Uterus (tissue), 4 donors: ENCODE measurements around the gene RARRES1. TPM values are rescaled to one million over a fixed set of nuclear protein-coding genes. Genes with fewer than 3 reads are reported as not detected.

Source experiments
- DNase-seq, 2 donors: peaks; one replicate each; pipeline ENCODE4 v3.0.0-alpha.2; 2019 to 2020
- H3K27ac ChIP-seq, 2 donors: fragments of 200-600 bp; sonication (generic); 1 replicate in 1 of 2; 2 replicates in 1 of 2; pipeline ENCODE4 v1.5.1; 2016 to 2018
- H3K27me3 ChIP-seq, 2 donors: fragments of 200-600 bp; sonication (generic); one replicate each; pipeline ENCODE4 v1.5.1; 2018 to 2019; ENCODE audit warnings: control low read depth in 1 of 2
- H3K36me3 ChIP-seq, 2 donors: fragments of 200-600 bp; sonication (generic); one replicate each; pipeline ENCODE4 v1.5.1; 2019; ENCODE audit warnings: control low read depth in 1 of 2
- H3K4me1 ChIP-seq, 2 donors: fragments of 200-600 bp; sonication (generic); one replicate each; pipeline ENCODE4 v1.5.1; 2018 to 2019; ENCODE audit warnings: control low read depth in 1 of 2
- H3K4me3 ChIP-seq, 2 donors: fragments of 200-600 bp; sonication (generic); 1 replicate in 1 of 2; 2 replicates in 1 of 2; pipeline ENCODE4 v1.5.1; 2018 to 2019; ENCODE audit warnings: mild to moderate bottlenecking in 1 of 2
- H3K9me3 ChIP-seq, 2 donors: fragments of 200-600 bp; sonication (generic); one replicate each; pipeline ENCODE4 v1.5.1; 2019; ENCODE audit warnings: control low read depth in 1 of 2
- POLR2A ChIP-seq, 2 donors: fragments of 450-650 bp; IDR thresholded peaks; one replicate each; pipeline ENCODE4 v1.6.1; 2016; ENCODE audit warnings: antibody characterized with exemption in 2 of 2, mild to moderate bottlenecking in 1 of 2, moderate library complexity in 1 of 2
- intact Hi-C: fragments of 100-400 bp; cut with DNase I; formaldehyde crosslinking; loops from one replicate; pipeline ENCODE4 v1.15.1; 2023; ENCODE audit warnings: low total_unique reads
- total RNA-seq, 4 donors: library from RNA; depleted of rRNA in 3 of 4; stranded (reverse); fragments of >200 nt in 3 of 4; gene quantifications; one replicate each; pipeline versions ENCODE4 v1.1.0 to v1.2.4, GENCODE V29; 2014 to 2023
- TF ChIP-seq, protein P1 (sequence below), 4 experiments: fragments of 200-600 bp in 2 of 4; fragments of 450-650 bp in 2 of 4; sonication (generic) in 2 of 4; IDR thresholded peaks; one replicate each; pipeline ENCODE4 v1.5.1; 2016 to 2019; ENCODE audit warnings: antibody characterized with exemption in 4 of 4, mild to moderate bottlenecking in 2 of 4, moderate library complexity in 1 of 4
- donor health status: DM: yes; HTN: yes; CAD: no.

Gene RARRES1
- total RNA-seq, 4 donors from 2014 or later: 12.8 to 398 (median 50.5) TPM

DNA sequence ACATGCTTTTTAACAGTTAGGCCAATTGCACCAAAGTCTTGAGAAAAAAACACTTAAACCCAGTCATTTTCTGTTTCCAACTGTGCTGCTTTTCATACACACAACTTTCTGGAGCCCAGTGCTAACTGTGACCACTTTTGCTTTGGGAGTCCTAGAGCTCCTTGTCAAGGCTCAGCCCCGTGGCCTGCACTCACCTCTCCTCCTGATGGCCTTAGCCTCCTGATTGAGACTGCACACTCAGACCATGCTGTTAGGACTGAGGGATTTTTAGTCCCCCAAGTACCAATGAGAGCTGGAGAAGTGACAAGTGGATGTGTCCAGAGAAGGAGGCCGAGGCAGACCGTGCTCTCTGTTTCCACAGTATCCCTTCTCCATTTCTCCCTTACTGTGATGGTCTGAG is 15.2 kb upstream of the RARRES1 start:
- H3K36me3 ChIP-seq: no peaks in the 10 kb centered on the region

DNA sequence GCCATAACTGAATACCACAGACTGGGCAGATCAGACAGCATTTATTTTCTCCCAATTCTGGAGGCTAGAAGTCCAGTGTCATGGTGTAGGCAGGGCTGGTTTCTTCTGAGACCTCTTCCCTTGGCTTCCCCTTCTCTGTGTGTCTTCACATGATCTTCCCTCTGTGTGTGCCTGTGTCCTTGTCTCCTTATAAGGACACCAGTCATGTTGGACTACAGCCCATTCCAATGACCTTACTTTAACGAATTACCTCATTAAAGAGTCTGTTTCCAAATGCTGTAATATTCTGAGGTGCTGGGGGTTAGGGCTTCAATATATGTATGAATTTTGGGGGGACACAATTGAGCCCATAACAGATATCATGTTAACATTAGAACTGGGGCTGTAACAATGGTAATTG is 13.3 kb upstream of the RARRES1 start:
- Histone ChIP-seq H3K9me3 (no peaks in the 10 kb centered on the region), H3K27me3 (no peaks in the 10 kb centered on the region), H3K4me1 (no peaks in the 10 kb centered on the region), H3K27ac (no peak overlapping the region), H3K36me3 (no peaks in the 10 kb centered on the region), H3K4me3 (no peak overlapping the region)
- no peak for DNase-seq
- intact Hi-C loops: no loop called here
- TF ChIP-seq, protein P1, sequence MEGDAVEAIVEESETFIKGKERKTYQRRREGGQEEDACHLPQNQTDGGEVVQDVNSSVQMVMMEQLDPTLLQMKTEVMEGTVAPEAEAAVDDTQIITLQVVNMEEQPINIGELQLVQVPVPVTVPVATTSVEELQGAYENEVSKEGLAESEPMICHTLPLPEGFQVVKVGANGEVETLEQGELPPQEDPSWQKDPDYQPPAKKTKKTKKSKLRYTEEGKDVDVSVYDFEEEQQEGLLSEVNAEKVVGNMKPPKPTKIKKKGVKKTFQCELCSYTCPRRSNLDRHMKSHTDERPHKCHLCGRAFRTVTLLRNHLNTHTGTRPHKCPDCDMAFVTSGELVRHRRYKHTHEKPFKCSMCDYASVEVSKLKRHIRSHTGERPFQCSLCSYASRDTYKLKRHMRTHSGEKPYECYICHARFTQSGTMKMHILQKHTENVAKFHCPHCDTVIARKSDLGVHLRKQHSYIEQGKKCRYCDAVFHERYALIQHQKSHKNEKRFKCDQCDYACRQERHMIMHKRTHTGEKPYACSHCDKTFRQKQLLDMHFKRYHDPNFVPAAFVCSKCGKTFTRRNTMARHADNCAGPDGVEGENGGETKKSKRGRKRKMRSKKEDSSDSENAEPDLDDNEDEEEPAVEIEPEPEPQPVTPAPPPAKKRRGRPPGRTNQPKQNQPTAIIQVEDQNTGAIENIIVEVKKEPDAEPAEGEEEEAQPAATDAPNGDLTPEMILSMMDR (IDR thresholded peaks at IDR 0.05): no peak
- TF ChIP-seq POLR2A (IDR thresholded peaks at IDR 0.05): no peak

More for the DNA sequence above, 15.2 kb upstream of the RARRES1 start:
- TF ChIP-seq POLR2A (IDR thresholded peaks at IDR 0.05): no peak
- TF ChIP-seq, protein P1 (IDR thresholded peaks at IDR 0.05): no peak
- H3K9me3 ChIP-seq: no peaks in the 10 kb centered on the region
- H3K4me1 ChIP-seq: no peaks in the 10 kb centered on the region
- DNase-seq: no peak
- peak overlapping the region in 1 of 2 donors; percentile 27 for H3K27ac ChIP-seq
- no peak overlapping the region for H3K4me3 ChIP-seq
- intact Hi-C loops: no loop called here
- H3K27me3 ChIP-seq: no peaks in the 10 kb centered on the region

DNA sequence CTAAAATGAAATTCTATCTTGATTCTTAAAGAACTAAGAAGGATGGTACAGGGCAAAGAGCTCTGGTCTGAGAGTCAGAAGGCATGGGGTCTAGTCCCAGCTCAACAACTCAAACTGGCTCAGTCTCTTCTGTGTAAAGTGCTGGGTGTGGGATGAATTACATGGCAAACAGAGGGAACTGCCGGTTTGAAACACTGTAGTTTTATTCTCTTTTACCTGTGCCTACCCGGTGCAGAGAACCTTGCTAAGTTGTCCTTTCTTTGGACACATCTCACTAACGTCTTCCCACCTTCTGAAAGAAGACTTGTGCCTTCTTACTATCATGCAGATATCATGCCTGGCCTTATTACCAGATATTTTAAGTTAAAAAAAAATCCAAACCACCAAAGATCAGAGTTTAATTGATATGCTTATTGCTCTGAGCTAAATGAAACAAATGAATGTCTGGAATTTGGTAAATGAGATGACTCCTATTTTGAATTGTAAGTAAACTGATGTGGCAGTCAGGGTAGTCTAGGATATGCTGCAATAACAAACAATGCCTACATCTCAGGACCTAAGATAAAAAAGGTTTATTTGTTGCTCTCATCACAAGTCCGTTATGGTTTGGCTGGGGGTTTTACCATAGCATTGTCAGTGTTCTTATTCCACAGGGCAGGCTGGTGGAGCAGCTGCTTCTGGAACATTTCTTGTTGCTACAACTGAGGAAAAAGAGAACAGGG is 12.5 kb upstream of the RARRES1 start:
- no peak overlapping the region for H3K27ac ChIP-seq
- intact Hi-C loops: no loop called here
- no peak overlapping the region for H3K4me3 ChIP-seq
- no peak for TF ChIP-seq POLR2A (IDR thresholded peaks at IDR 0.05)
- TF ChIP-seq, protein P1 (IDR thresholded peaks at IDR 0.05): no peak
- H3K4me1 ChIP-seq: no peaks in the 10 kb centered on the region
- no peaks in the 10 kb centered on the region for H3K36me3 ChIP-seq
- H3K9me3 ChIP-seq: no peaks in the 10 kb centered on the region
- no peaks in the 10 kb centered on the region for H3K27me3 ChIP-seq
- no peak for DNase-seq

DNA sequence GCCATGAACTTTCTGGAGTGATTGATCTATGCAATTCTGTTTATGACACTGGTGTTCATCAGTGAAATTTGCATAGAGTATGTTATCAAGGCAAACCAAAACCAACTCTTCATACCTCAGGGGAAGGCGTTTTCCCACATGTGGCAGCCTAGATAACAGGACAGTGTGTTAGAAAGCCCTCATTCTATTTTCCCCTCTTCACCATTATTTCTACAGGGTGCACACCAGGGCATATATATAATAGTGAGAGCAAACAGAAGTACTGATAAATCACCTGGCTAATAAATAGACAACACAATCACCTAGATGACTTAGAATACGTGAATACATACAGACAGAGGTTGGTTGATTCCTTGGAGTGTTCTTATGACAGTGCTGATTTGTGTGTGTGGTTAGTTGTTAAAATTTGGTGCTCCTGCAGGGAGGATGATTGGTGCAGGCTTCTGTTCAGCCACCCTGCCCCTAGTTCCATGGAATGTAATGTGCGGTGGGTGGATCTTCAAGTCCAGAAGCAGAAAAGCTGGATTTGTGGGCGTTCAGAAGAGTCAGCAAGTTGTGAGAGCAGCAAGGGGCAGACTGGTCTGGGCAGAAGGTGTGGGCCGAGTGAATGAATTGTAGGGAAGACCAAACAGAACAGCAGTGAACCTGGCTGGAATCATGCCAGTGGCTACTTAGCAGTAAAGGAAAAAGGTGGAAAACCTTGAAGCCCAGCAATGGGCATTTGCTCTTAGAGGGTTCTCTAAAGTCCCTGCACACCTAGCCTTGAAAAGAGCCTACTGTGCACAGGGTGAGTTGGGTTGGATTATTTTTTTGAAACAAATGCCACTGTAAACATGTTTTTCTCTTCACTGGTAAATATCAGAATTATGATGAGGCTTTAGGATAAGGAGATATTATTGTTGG is 11.7 kb upstream of the RARRES1 start:
- Histone ChIP-seq H3K4me1 (no peaks in the 10 kb centered on the region), H3K4me3 (no peak overlapping the region), H3K36me3 (no peaks in the 10 kb centered on the region), H3K27ac (no peak overlapping the region), H3K27me3 (no peaks in the 10 kb centered on the region), H3K9me3 (no peaks in the 10 kb centered on the region)
- no peak for DNase-seq
- TF ChIP-seq, protein P1 (IDR thresholded peaks at IDR 0.05): no peak
- no peak for TF ChIP-seq POLR2A (IDR thresholded peaks at IDR 0.05)
- intact Hi-C loops: no loop called here
